ENCODE results near the gene SLC18B1.
"Not testable (repeated sequence)": the region's sequence is repeated elsewhere in the genome, so short reads cannot be mapped to it uniquely, and the experiment has no call there.

SLC18B1 gene

DNA sequence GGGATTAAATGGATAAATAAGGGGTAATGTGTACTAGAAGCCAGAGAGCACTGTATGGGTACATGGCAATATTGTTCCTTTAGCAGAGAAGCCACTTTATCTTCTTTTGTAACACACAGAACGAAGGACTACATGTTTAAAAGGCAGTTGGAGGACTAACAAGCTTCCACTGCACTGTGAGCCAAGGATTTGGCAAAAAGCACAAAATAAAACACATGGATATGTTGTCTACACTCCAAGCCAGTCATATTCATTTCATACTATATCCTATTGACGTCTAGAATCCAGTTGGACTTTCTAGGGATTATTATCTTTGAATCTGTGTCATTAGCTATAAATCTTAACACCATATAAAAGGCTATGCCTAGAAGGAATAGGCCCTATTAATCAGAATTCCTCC, 3.0 kb downstream of the SLC18B1 start:
- H3K4me3 ChIP-seq (ENCODE audit: low read length): no peak overlapping the region
- H3K27ac ChIP-seq (ENCODE audit: low read depth, low read length): no peak overlapping the region
- H3K36me3 ChIP-seq (ENCODE audit: insufficient read depth, low read length): peaks cover 20% of the 10 kb centered on the region; the same call in 1 of the 2 replicates
- WGBS: 84% methylated on average over 1 of the region's 2 CpGs
- no peaks in the 10 kb centered on the region for H3K27me3 ChIP-seq (ENCODE audit: insufficient read depth, low read length)
- H3K9ac ChIP-seq (ENCODE audit: low read depth, low read length): no peak overlapping the region
- 0 out of 2 replicates have a peak, but pooled peaks cover 2% of the 10 kb centered on the region for H3K4me1 ChIP-seq (ENCODE audit: insufficient read depth, low read length)
- H3K9me3 ChIP-seq (ENCODE audit: insufficient read depth, low read depth, low read length): no peaks in the 10 kb centered on the region

DNA sequence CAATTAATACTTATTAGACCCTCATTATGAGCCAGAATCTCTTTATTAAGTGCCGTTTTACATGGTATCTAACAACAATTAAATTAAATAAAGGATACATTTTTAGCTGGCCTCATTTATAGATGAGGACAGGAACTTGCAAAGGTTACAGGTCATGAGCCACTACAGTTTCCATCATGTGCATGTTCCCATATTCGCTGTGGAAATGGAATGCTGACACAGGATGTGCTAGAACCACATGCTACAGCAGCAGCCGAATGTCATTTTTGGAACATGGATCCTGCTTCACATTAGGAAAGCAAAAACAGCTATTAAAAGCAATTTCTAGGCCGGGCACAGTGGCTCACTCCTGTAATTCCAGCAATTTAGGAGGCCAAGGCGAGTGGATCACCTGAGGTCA, 5.9 kb downstream of the SLC18B1 start:
- Histone ChIP-seq H3K4me1 (ENCODE audit: insufficient read depth, low read length) (no peaks in the 10 kb centered on the region; the same call in 1 of the 2 replicates), H3K27me3 (ENCODE audit: insufficient read depth, low read length) (no peaks in the 10 kb centered on the region), H3K27ac (ENCODE audit: low read depth, low read length) (no peak overlapping the region), H3K36me3 (ENCODE audit: insufficient read depth, low read length) (peaks cover 42% of the 10 kb centered on the region), H3K9ac (ENCODE audit: low read depth, low read length) (no peak overlapping the region), H3K9me3 (ENCODE audit: insufficient read depth, low read depth, low read length) (no peaks in the 10 kb centered on the region), H3K4me3 (ENCODE audit: low read length) (no peak overlapping the region)
- 94% methylated on average over 5 of the region's 5 CpGs for WGBS

DNA sequence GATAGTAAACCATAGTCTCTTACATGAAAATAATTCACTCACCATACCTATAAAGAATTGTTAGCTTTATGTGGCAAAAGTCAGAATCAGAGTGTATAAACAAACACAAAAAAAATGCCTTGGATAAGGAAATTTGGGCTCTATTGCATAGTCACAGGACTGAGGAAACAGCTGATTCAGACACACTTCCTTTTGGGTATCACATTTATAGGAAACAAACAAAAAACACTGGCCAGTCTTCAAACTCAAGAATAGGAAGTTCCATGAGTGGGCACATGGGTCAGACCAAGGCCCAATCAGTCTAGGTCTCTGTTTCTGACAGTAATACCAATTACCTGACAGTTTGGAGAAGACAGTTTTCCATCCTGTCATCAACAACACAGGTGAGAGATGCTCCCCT, 8.0 kb downstream of the SLC18B1 start:
- no peak overlapping the region for H3K27ac ChIP-seq (ENCODE audit: low read depth, low read length)
- no peaks in the 10 kb centered on the region for H3K27me3 ChIP-seq (ENCODE audit: insufficient read depth, low read length)
- H3K4me3 ChIP-seq (ENCODE audit: low read length): no peak overlapping the region
- no peaks in the 10 kb centered on the region for H3K9me3 ChIP-seq (ENCODE audit: insufficient read depth, low read depth, low read length)
- no peaks in the 10 kb centered on the region; the same call in 1 of the 2 replicates for H3K4me1 ChIP-seq (ENCODE audit: insufficient read depth, low read length)
- peaks cover 55% of the 10 kb centered on the region for H3K36me3 ChIP-seq (ENCODE audit: insufficient read depth, low read length)
- H3K9ac ChIP-seq (ENCODE audit: low read depth, low read length): no peak overlapping the region

DNA sequence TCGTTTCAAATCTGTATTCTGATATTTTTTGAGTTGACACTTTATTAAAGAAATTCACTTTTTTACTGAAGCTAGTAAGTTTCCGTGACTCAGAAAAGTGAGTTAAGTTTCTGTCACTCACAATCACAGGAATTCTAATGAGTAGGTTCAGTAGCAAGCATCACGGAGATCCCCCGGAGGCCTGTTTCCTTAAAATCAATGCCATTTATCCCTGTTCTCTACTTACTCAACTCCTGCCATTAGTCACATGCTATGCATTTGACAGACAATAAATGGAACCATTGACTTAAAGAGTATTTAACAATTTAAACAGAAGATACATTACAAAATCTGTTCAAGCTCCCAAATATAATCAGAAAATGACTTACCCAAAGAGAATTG, 9.1 kb downstream of the SLC18B1 start:
- no peaks in the 10 kb centered on the region; the same call in 1 of the 2 replicates for H3K4me1 ChIP-seq (ENCODE audit: insufficient read depth, low read length)
- H3K27me3 ChIP-seq (ENCODE audit: insufficient read depth, low read length): no peaks in the 10 kb centered on the region
- 86% methylated on average over 4 of the region's 4 CpGs for WGBS
- H3K27ac ChIP-seq (ENCODE audit: low read depth, low read length): no peak overlapping the region
- H3K4me3 ChIP-seq (ENCODE audit: low read length): no peak overlapping the region
- H3K9ac ChIP-seq (ENCODE audit: low read depth, low read length): no peak overlapping the region
- H3K9me3 ChIP-seq (ENCODE audit: insufficient read depth, low read depth, low read length): no peaks in the 10 kb centered on the region
- H3K36me3 ChIP-seq (ENCODE audit: insufficient read depth, low read length): peaks cover 63% of the 10 kb centered on the region

- Histone ChIP-seq H3K9ac (ENCODE audit: low read depth, low read length) (no peak overlapping the region), H3K36me3 (ENCODE audit: insufficient read depth, low read length) (peaks cover 64% of the 10 kb centered on the region), H3K27ac (ENCODE audit: low read depth, low read length) (no peak overlapping the region), H3K9me3 (ENCODE audit: insufficient read depth, low read depth, low read length) (no peaks in the 10 kb centered on the region), H3K4me3 (ENCODE audit: low read length) (no peak overlapping the region), H3K4me1 (ENCODE audit: insufficient read depth, low read length) (no peaks in the 10 kb centered on the region; the same call in 1 of the 2 replicates), H3K27me3 (ENCODE audit: insufficient read depth, low read length) (no peaks in the 10 kb centered on the region)
- 90% methylated on average over 6 of the region's 6 CpGs for WGBS
Measured at GRCh38 chr6:132788658-132789395, 9.6 kb downstream of the SLC18B1 start.

DNA sequence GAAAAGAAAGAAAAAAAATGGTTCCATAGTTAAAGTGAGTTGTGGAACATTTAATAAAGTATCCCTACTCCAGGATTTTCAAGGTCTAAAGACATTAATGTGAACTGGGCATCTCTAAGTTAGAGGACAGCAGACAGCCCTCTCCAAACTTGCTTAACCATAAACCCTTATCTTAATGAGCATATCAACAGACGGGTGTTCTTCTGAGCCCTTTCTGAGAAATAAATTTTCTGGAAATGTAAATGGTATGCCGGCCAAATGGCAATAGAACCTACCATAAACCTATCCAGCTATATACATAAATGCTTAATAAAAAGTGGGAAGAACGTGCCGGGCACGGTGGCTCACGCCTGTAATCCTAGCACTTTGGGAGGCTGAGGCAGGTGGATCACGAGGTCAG, 12.5 kb downstream of the SLC18B1 start:
- no peaks in the 10 kb centered on the region for H3K9me3 ChIP-seq (ENCODE audit: insufficient read depth, low read depth, low read length)
- H3K4me3 ChIP-seq (ENCODE audit: low read length): no peak overlapping the region
- no peak overlapping the region for H3K9ac ChIP-seq (ENCODE audit: low read depth, low read length)
- peaks cover 66% of the 10 kb centered on the region for H3K36me3 ChIP-seq (ENCODE audit: insufficient read depth, low read length)
- WGBS: 97% methylated on average over 6 of the region's 7 CpGs
- no peak overlapping the region for H3K27ac ChIP-seq (ENCODE audit: low read depth, low read length)
- H3K4me1 ChIP-seq (ENCODE audit: insufficient read depth, low read length): no peaks in the 10 kb centered on the region; the same call in 1 of the 2 replicates
- H3K27me3 ChIP-seq (ENCODE audit: insufficient read depth, low read length): no peaks in the 10 kb centered on the region

GRCh38 chr6:132780770-132781371, 17.6 kb downstream of the SLC18B1 start:
- H3K4me1 ChIP-seq (ENCODE audit: insufficient read depth, low read length): no peaks in the 10 kb centered on the region
- H3K9me3 ChIP-seq (ENCODE audit: insufficient read depth, low read depth, low read length): no peaks in the 10 kb centered on the region
- peaks cover 59% of the 10 kb centered on the region for H3K36me3 ChIP-seq (ENCODE audit: insufficient read depth, low read length)
- H3K4me3 ChIP-seq (ENCODE audit: low read length): no peak overlapping the region
- WGBS: 100% methylated on average over 1 of the region's 2 CpGs
- no peaks in the 10 kb centered on the region for H3K27me3 ChIP-seq (ENCODE audit: insufficient read depth, low read length)
- H3K27ac ChIP-seq (ENCODE audit: low read depth, low read length): no peak overlapping the region
- no peak overlapping the region for H3K9ac ChIP-seq (ENCODE audit: low read depth, low read length)

- H3K27ac ChIP-seq (ENCODE audit: low read depth, low read length); H3K27me3 ChIP-seq (ENCODE audit: insufficient read depth, low read length); H3K9ac ChIP-seq (ENCODE audit: low read depth, low read length); H3K4me3 ChIP-seq (ENCODE audit: low read length); H3K4me1 ChIP-seq (ENCODE audit: insufficient read depth, low read length); H3K9me3 ChIP-seq (ENCODE audit: insufficient read depth, low read depth, low read length): not testable (repeated sequence)
- peaks cover 57% of the 10 kb centered on the region for H3K36me3 ChIP-seq (ENCODE audit: insufficient read depth, low read length)
- 95% methylated on average over 8 of the region's 8 CpGs for WGBS
Measured at GRCh38 chr6:132777881-132778280, 20.6 kb downstream of the SLC18B1 start.

GRCh38 chr6:132768051-132768517, 30.4 kb downstream of the SLC18B1 start:
- no peaks in the 10 kb centered on the region for H3K4me1 ChIP-seq (ENCODE audit: insufficient read depth, low read length)
- H3K9me3 ChIP-seq (ENCODE audit: insufficient read depth, low read depth, low read length): no peaks in the 10 kb centered on the region
- H3K27me3 ChIP-seq (ENCODE audit: insufficient read depth, low read length): no peaks in the 10 kb centered on the region
- H3K27ac ChIP-seq (ENCODE audit: low read depth, low read length): no peak overlapping the region
- 0 out of 2 replicates have a peak overlapping the region, but pooled peaks have one; percentile 52 for H3K9ac ChIP-seq (ENCODE audit: low read depth, low read length)
- peaks cover 22% of the 10 kb centered on the region for H3K36me3 ChIP-seq (ENCODE audit: insufficient read depth, low read length)
- 13% methylated on average over 6 of the region's 6 CpGs for WGBS
- peak overlapping the region; percentile 58 for H3K4me3 ChIP-seq (ENCODE audit: low read length)

DNA sequence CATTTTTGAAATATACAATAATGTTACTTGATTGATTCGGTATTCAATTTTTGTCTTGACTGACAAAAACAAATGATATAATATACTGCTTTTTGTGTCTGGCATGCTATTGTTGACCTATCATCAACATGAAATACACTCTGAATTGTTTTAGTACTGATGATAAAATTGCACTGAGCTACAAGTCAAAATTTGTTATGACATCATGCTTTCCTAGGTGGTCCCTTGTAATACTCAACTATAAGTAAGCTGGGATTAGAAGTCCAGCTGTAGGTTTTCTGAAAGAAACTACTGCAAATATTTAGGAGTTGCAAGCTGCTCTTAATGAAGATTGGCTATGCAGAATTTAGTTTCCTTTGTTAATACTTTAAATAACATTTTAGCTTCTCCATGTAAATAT, 32.9 kb downstream of the SLC18B1 start:
- no CpG with 5 or more reads among the region's 1 CpG for WGBS
- H3K4me1 ChIP-seq (ENCODE audit: insufficient read depth, low read length): no peaks in the 10 kb centered on the region
- no peaks in the 10 kb centered on the region for H3K27me3 ChIP-seq (ENCODE audit: insufficient read depth, low read length)
- no peak overlapping the region for H3K27ac ChIP-seq (ENCODE audit: low read depth, low read length)
- H3K36me3 ChIP-seq (ENCODE audit: insufficient read depth, low read length): peaks cover 10% of the 10 kb centered on the region
- no peaks in the 10 kb centered on the region for H3K9me3 ChIP-seq (ENCODE audit: insufficient read depth, low read depth, low read length)
- H3K9ac ChIP-seq (ENCODE audit: low read depth, low read length): no peak overlapping the region
- H3K4me3 ChIP-seq (ENCODE audit: low read length): no peak overlapping the region

DNA sequence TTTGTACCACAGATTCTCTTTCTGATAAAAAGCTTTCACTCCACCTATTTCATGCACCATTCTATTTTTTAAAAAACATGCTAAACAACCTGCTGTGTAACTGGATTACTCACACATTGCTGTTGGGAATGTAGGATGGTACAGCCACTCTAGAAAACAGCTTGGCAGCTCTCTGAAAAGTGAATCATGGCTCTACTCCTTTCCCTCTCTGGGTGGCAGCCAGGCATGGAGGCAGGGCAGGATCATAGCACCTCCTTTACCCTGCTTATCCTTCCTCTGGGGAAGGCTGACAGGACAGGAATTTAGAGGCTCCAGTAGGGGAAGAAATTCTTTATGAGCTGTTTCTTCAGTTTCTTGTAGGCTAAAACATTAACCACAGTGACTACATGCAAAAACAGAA, 34.1 kb downstream of the SLC18B1 start:
- H3K9ac ChIP-seq (ENCODE audit: low read depth, low read length): no peak overlapping the region
- no peak overlapping the region for H3K27ac ChIP-seq (ENCODE audit: low read depth, low read length)
- H3K36me3 ChIP-seq (ENCODE audit: insufficient read depth, low read length): peaks cover 1% of the 10 kb centered on the region; the same call in 1 of the 2 replicates
- H3K27me3 ChIP-seq (ENCODE audit: insufficient read depth, low read length): no peaks in the 10 kb centered on the region
- no peaks in the 10 kb centered on the region for H3K9me3 ChIP-seq (ENCODE audit: insufficient read depth, low read depth, low read length)
- H3K4me1 ChIP-seq (ENCODE audit: insufficient read depth, low read length): no peaks in the 10 kb centered on the region
- no peak overlapping the region for H3K4me3 ChIP-seq (ENCODE audit: low read length)

Data from HUES64 (cell line).